ENCODE measurements around the gene MTHFD2. TPM values are rescaled to one million over a fixed set of nuclear protein-coding genes. Genes with fewer than 3 reads are reported as not detected.

Gene MTHFD2
- 159 to 187 TPM (median 175 TPM) in 5 replicates for total RNA-seq (2022; extraction: Qiagen RNA extraction; ENCODE audit: low read depth)

DNA sequence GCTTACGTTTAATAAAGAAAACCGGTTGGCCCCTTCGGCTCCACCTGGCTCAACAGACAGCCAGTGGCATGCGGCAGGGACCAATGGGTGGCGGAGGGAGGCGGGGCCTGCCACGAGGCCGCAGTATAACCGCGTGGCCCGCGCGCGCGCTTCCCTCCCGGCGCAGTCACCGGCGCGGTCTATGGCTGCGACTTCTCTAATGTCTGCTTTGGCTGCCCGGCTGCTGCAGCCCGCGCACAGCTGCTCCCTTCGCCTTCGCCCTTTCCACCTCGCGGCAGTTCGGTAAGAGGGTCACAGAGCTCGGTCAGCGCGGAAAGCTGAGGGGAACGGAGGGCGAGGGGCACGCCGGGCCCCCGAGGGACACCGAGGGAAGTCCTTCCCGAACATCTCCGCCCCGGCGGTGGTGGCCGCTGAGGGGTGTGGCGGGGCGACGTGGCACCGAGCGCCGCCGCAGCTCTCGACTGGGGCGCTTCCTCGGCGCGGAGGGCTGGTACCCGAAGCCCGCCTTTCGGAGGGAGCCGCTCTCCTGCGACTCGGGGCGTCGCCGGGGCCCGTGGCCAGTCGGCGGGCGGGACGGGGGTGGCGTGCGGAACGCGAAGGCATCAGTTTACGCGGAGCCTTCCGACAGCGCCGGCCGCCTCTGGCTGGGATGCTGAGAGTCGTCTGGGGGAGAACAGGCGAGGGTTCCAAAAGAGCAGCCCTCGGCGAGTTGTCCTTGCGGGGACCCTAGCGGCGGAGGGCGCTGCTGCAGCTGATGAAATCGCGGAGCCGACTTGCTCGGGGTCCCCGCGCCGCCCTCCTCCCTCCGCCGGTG, at the start of gene MTHFD2:
Gene MTHFD2 (plus strand): TSS at position 155 of the 814 bp plus-strand sequence. CDS start 27 bp downstream, at position 182.

DNA sequence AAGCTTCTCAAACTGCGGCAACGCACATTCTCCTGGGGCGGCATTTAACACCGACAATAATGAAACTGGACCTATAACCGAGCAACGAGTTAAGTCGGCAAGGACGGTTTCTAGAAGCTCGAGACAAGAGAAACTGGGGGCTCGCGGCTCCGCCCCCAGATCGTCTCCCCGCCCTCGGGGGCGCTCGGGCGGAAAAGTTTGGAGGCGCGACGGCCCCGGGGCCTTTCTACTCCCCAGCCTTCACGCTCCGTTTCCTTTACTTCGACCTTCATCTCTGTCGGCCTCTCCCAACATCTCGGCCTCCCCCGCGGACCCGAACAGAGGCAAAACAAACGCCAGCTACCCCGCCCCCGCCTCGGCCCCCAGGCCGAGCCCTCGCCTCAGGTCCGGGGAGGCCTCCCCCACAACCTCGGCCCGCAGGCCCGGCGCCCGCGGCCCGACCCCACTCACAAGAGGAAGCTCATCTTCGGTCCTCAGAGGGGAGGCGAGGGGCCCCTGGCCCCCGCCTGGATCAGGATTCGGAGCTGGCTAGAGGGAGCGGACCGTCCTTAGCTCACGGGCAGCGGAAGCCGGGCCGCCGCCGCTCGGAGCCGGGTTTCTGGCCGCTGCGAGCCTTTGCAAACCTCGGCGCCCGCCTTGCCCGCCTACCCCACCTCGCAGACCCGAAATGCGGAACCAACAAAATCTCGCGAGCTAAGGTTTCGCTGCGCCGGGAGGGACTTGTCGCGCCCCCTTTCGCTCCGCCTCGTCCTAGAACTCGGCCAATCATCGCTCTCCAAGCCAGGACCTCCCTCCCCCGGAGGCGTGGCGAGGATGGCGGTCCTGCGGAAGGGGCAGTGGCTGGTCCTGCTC, 20.0 kb upstream of the MTHFD2 start, which contains the start of gene MOB1A:
Gene MOB1A (minus strand): TSS at position 669 of the 852 bp plus-strand sequence. CDS start 205 bp downstream, at position 464.

Other genes starting within 250 kb of the MTHFD2 start
- 4.5 to 7.5 TPM (median 7.2 TPM) in 5 replicates for gene TET3, start 213.7 kb upstream of the MTHFD2 start, total RNA-seq (2022; extraction: Qiagen RNA extraction; ENCODE audit: low read depth)
- gene BOLA3, start 50.7 kb upstream of the MTHFD2 start, total RNA-seq (2022; extraction: Qiagen RNA extraction; ENCODE audit: low read depth): 116 to 169 TPM (median 128 TPM) in 5 replicates
- gene MOB1A, start 19.7 kb upstream of the MTHFD2 start, total RNA-seq (2022; extraction: Qiagen RNA extraction; ENCODE audit: low read depth): 50.7 to 86.2 TPM (median 82.2 TPM) in 5 replicates
- 0.17 to 0.68 TPM (median 0.43 TPM) in 5 replicates for gene SLC4A5, start 144.8 kb downstream of the MTHFD2 start, total RNA-seq (2022; extraction: Qiagen RNA extraction; ENCODE audit: low read depth)
- 104 to 150 TPM (median 150 TPM) in 5 replicates for gene DCTN1, start 181.7 kb downstream of the MTHFD2 start, total RNA-seq (2022; extraction: Qiagen RNA extraction; ENCODE audit: low read depth)
- 1.9 to 3.5 TPM (median 3.2 TPM) in 5 replicates for gene C2orf81, start 223.0 kb downstream of the MTHFD2 start, total RNA-seq (2022; extraction: Qiagen RNA extraction; ENCODE audit: low read depth)
- gene WDR54, start 223.1 kb downstream of the MTHFD2 start, total RNA-seq (2022; extraction: Qiagen RNA extraction; ENCODE audit: low read depth): 68.3 to 88.0 TPM (median 87.1 TPM) in 5 replicates
- gene RTKN, start 243.3 kb downstream of the MTHFD2 start, total RNA-seq (2022; extraction: Qiagen RNA extraction; ENCODE audit: low read depth): 18.7 to 29.5 TPM (median 22.1 TPM) in 5 replicates

Measured in A549 treated with RU486 at 1 μM for 4 hours (cell line).